H1 (cell line): ENCODE results near the gene POGZ. TPM values are rescaled to one million over a fixed set of nuclear protein-coding genes. Genes with fewer than 3 reads are reported as not detected.

Experiments
- CHD1 ChIP-seq: IDR thresholded peaks from 2 replicates; pipeline ENCODE4 v1.6.1; 2012; ENCODE audit warnings: low read depth, low read length, improper control_type of control experiment
- KDM1A ChIP-seq: fragments of 200-600, 300-600 bp; sonication (generic); IDR thresholded peaks from 2 replicates; pipeline ENCODE4 v1.7.1; 2016; ENCODE audit warnings: mild to moderate bottlenecking, low read length, borderline replicate concordance
- RAD21 ChIP-seq, 2 experiments: IDR thresholded peaks in 1 of 2; conservative IDR thresholded peaks in 1 of 2; 2 replicates each; pipeline ENCODE4 v1.6.1; 2011; ENCODE audit warnings: low read depth in 2 of 2, low read length in 2 of 2, improper control_type of control experiment in 1 of 2, inconsistent platforms in 1 of 2, mild to moderate bottlenecking in 1 of 2, moderate library complexity in 1 of 2
- SIRT6 ChIP-seq: IDR thresholded peaks from one replicate; pipeline ENCODE4 v1.7.1; 2012; ENCODE audit warnings: low read length, inconsistent platforms
- TCF12 ChIP-seq: IDR thresholded peaks from 2 replicates; pipeline ENCODE4 v1.6.1; 2011; ENCODE audit warnings: low read depth, mild to moderate bottlenecking, low read length
- polyA plus RNA-seq, 7 experiments: library from polyadenylated mRNA; depleted of rRNA in 3 of 7; stranded (reverse) in 5 of 7; unstranded in 2 of 7; fragments of >200 nt in 5 of 7; fragments of 200-250 nt in 2 of 7; gene quantifications; 1 replicate in 5 of 7; 2 replicates in 1 of 7; 4 replicates in 1 of 7; pipeline versions ENCODE4 v1.2.1 to v1.2.3, GENCODE V29; 2011 to 2013; ENCODE audit warnings: missing spikeins in 2 of 7, mixed read lengths in 2 of 7
- total RNA-seq: library from RNA; stranded (reverse); fragmentation: NEBNext Ultra II Directional; extraction: Animal tissue kit (Norgen Biotek cat#: 25700); gene quantifications from 2 replicates; pipeline ENCODE4 v1.2.1, GENCODE V29; 2021

POGZ gene
- total and polyA plus RNA-seq, 2 of the 8 experiments (the other 6 are each of a cell fraction or from before 2014, with no cell fraction given): 66.4 to 105 TPM

DNA sequence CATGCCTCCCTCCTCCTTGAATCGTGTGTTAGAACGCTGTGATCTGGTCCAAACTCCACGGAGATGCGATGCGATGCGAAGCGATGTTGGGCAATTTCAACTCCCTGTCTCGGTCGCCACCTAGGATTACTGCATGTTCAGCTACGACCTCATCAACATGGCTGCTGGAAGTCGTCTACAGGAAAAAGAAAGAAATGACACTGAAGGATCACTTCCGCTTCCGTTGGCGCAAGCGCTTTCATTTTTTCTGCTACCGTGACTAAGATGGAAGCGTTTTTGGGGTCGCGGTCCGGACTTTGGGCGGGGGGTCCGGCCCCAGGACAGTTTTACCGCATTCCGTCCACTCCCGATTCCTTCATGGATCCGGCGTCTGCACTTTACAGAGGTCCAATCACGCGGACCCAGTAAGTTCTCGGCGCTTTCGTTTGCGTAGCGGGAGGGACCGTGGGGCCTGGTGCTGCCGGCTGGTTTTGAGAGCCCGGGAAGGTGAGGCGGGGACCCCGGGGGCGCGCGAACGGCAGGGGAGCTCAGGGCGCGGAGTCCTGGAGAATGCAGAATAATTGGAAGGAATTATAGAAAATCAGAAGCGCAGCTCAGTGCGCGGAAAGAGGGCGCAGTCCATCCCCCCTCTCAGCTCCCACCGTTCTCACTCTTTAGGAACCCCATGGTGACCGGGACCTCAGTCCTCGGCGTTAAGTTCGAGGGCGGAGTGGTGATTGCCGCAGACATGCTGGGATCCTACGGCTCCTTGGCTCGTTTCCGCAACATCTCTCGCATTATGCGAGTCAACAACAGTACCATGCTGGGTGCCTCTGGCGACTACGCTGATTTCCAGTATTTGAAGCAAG, 59.7 kb downstream of the POGZ start, which contains the start of gene PSMB4 (continued):
- TF ChIP-seq RAD21 (IDR thresholded peaks at IDR 0.05 in 1 of 2, conservative IDR thresholded peaks at IDR 0.05 in 1 of 2; ENCODE audit: low read depth in 2 of 2, low read length in 2 of 2) (peak; percentile 52 to 59), SIRT6 (no peak), CHD1 (no peak), TCF12 (no peak), KDM1A (no peak)
